Liver (tissue), 9 donors: ENCODE data around the gene C1orf21. TPM values are rescaled to one million over a fixed set of nuclear protein-coding genes. Genes with fewer than 3 reads are reported as not detected.

Experiments used
- DNase-seq: peaks from one replicate; pipeline ENCODE4 v3.0.0-alpha.2; 2017; ENCODE audit warnings: low spot score
- H3K27ac ChIP-seq, 2 donors: one replicate each; pipeline ENCODE4 v1.7.0; 2013; ENCODE audit warnings: inconsistent platforms in 2 of 2, low read length in 2 of 2, control low read depth in 1 of 2, low read depth in 1 of 2, mild to moderate bottlenecking in 1 of 2
- H3K27me3 ChIP-seq, 4 donors: one replicate each; pipeline versions ENCODE4 v1.6.1 to v1.7.0; 2013; ENCODE audit warnings: low read length in 3 of 4, inconsistent platforms in 1 of 4, mild to moderate bottlenecking in 1 of 4, moderate library complexity in 1 of 4; ENCODE audit not compliant: control insufficient read depth in 4 of 4, insufficient read depth in 4 of 4
- H3K36me3 ChIP-seq, 4 donors: one replicate each; pipeline versions ENCODE4 v1.6.1 to v1.7.0; 2013; ENCODE audit warnings: low read length in 3 of 4, mild to moderate bottlenecking in 3 of 4, low read depth in 1 of 4, moderate library complexity in 1 of 4; ENCODE audit not compliant: control insufficient read depth in 4 of 4, insufficient read depth in 3 of 4
- H3K4me1 ChIP-seq, 4 donors: one replicate each; pipeline versions ENCODE4 v1.6.1 to v1.7.0; 2013; ENCODE audit warnings: low read length in 3 of 4, mild to moderate bottlenecking in 3 of 4, moderate library complexity in 1 of 4; ENCODE audit not compliant: control insufficient read depth in 4 of 4, insufficient read depth in 4 of 4
- H3K4me3 ChIP-seq, 3 donors: one replicate each; pipeline versions ENCODE4 v1.6.1 to v1.7.0; 2013; ENCODE audit warnings: low read length in 3 of 3, control low read depth in 1 of 3, low read depth in 1 of 3, mild to moderate bottlenecking in 1 of 3
- H3K9ac ChIP-seq, 2 donors: one replicate each; pipeline ENCODE4 v1.7.0; 2013; ENCODE audit warnings: low read length in 2 of 2, mild to moderate bottlenecking in 2 of 2, moderate library complexity in 2 of 2, control low read depth in 1 of 2, low read depth in 1 of 2
- H3K9me3 ChIP-seq, 4 donors: one replicate each; pipeline versions ENCODE4 v1.6.1 to v1.7.0; 2013; ENCODE audit warnings: low read length in 3 of 4; ENCODE audit not compliant: control insufficient read depth in 4 of 4
- EGR1 ChIP-seq, 2 donors: IDR thresholded peaks; 2 replicates each; pipeline ENCODE4 v1.6.1; 2016 to 2018; ENCODE audit warnings: antibody characterized with exemption in 2 of 2, low read depth in 2 of 2
- FOXA1 ChIP-seq: IDR thresholded peaks from 2 replicates; pipeline ENCODE4 v1.6.1; 2016; ENCODE audit warnings: antibody characterized with exemption
- FOXA2 ChIP-seq: IDR thresholded peaks from 2 replicates; pipeline ENCODE4 v1.6.1; 2016; ENCODE audit warnings: antibody characterized with exemption
- GABPA ChIP-seq, 2 donors: IDR thresholded peaks in 1 of 2; conservative IDR thresholded peaks in 1 of 2; 2 replicates each; pipeline ENCODE4 v1.6.1; 2016; ENCODE audit warnings: antibody characterized with exemption in 2 of 2, mild to moderate bottlenecking in 1 of 2, moderate library complexity in 1 of 2
- HNF4A ChIP-seq, 2 donors: conservative IDR thresholded peaks; 2 replicates each; pipeline ENCODE4 v1.6.1; 2016; ENCODE audit warnings: antibody characterized with exemption in 2 of 2, mild to moderate bottlenecking in 2 of 2
- HNF4G ChIP-seq: IDR thresholded peaks from 2 replicates; pipeline ENCODE4 v1.6.1; 2016; ENCODE audit warnings: antibody characterized with exemption
- JUND ChIP-seq, 2 donors: IDR thresholded peaks; 2 replicates each; pipeline ENCODE4 v1.6.1; 2016; ENCODE audit warnings: antibody characterized with exemption in 2 of 2
- NR2F2 ChIP-seq: IDR thresholded peaks from 2 replicates; pipeline ENCODE4 v1.6.1; 2016; ENCODE audit warnings: antibody characterized with exemption
- RAD21 ChIP-seq, 2 donors: IDR thresholded peaks; 2 replicates each; pipeline ENCODE4 v1.6.1; 2016; ENCODE audit warnings: antibody characterized with exemption in 2 of 2, mild to moderate bottlenecking in 2 of 2
- RXRA ChIP-seq, 2 donors: IDR thresholded peaks; 2 replicates each; pipeline ENCODE4 v1.6.1; 2017 to 2018; ENCODE audit warnings: antibody characterized with exemption in 2 of 2, mild to moderate bottlenecking in 1 of 2
- SP1 ChIP-seq: IDR thresholded peaks from 2 replicates; pipeline ENCODE4 v1.6.1; 2018; ENCODE audit warnings: antibody characterized with exemption, mild to moderate bottlenecking
- TAF1 ChIP-seq: conservative IDR thresholded peaks from 2 replicates; pipeline ENCODE4 v1.6.1; 2016; ENCODE audit warnings: antibody characterized with exemption, mild to moderate bottlenecking
- YY1 ChIP-seq: IDR thresholded peaks from 2 replicates; pipeline ENCODE4 v1.6.1; 2016; ENCODE audit warnings: antibody characterized with exemption, mild to moderate bottlenecking
- WGBS: extraction: QIAGEN DNeasy Blood & Tissue Kit; methylation state at CpG from one replicate; pipeline ENCODE4 v1.1.7; 2013; 5-methylcytosine and 5-hydroxymethylcytosine counted together
- polyA plus RNA-seq, 2 donors: library from polyadenylated mRNA; stranded (reverse) in 1 of 2; unstranded in 1 of 2; fragments of 200-250 nt in 1 of 2; fragments of >200 nt in 1 of 2; fragmentation: Nextera tagmentation in 1 of 2; extraction: Ambion mirVana in 1 of 2; gene quantifications; one replicate each; pipeline versions ENCODE4 v1.2.1 to v1.2.3, GENCODE V29; 2013 to 2015
- total RNA-seq, 2 donors: library from RNA; depleted of rRNA; stranded (reverse); fragments of >200 nt; gene quantifications; one replicate each; pipeline ENCODE4 v1.2.3, GENCODE V29; 2014
- TF ChIP-seq, protein P1 (sequence below): fragments of 150-350 bp; IDR thresholded peaks from 2 replicates; pipeline ENCODE4 v1.5.1; 2017; ENCODE audit warnings: improper control_type of control experiment, low read depth, low read length; ENCODE audit not compliant: missing input control
- TF ChIP-seq, protein P2 (sequence below): IDR thresholded peaks from 2 replicates; pipeline ENCODE4 v1.6.1; 2016; ENCODE audit warnings: antibody characterized with exemption
- TF ChIP-seq, protein P3 (sequence below): IDR thresholded peaks from 2 replicates; pipeline ENCODE4 v1.6.1; 2016; ENCODE audit warnings: antibody characterized with exemption, mild to moderate bottlenecking
- TF ChIP-seq, protein P4 (sequence below): IDR thresholded peaks from 2 replicates; pipeline ENCODE4 v1.6.1; 2016; ENCODE audit warnings: antibody characterized with exemption
- TF ChIP-seq, protein P5 (sequence below): IDR thresholded peaks from 2 replicates; pipeline ENCODE4 v1.6.1; 2016; ENCODE audit warnings: antibody characterized with exemption
- donor health status: healthy.
- donor health status: healthy.
- donor health status: healthy.
- donor health status: healthy.
- donor health status: healthy.

C1orf21 gene
- total and polyA plus RNA-seq, 4 donors, result 2.3 to 21.3 (median 13.4) TPM

DNA sequence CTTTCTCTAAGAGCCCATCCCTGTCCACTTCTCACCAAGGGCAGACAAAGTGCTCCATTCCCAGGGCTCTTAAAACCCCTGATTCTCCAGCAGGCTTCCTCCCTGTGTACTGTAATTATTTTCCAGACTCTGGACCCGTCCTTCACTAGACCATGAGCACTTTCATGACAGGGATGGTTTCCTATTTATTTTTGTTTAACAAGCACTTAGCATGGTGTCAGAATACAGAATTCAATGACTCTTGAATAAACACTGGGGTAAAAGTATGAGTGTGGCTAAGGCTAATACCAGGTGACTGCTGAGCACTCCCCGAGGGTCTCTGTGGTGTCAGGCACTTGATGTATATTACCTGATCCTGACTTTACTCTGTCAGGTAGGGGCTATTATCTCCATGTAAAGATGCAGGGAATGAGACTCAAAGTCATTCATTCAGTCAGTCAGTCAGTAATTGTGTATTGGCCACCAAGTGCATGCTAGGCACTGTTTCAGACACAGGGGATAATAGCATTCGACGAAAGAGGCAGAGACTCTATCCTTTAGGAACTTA is 47.2 kb downstream of the C1orf21 start:
- no peak for DNase-seq
- Histone ChIP-seq H3K9me3 (no peaks in the 10 kb centered on the region), H3K4me1 (no peaks in the 10 kb centered on the region), H3K27me3 (no peaks in the 10 kb centered on the region), H3K36me3 (no peaks in the 10 kb centered on the region), H3K27ac (no peak overlapping the region), H3K9ac (no peak overlapping the region), H3K4me3 (no peak overlapping the region)
- TF ChIP-seq, protein P1, sequence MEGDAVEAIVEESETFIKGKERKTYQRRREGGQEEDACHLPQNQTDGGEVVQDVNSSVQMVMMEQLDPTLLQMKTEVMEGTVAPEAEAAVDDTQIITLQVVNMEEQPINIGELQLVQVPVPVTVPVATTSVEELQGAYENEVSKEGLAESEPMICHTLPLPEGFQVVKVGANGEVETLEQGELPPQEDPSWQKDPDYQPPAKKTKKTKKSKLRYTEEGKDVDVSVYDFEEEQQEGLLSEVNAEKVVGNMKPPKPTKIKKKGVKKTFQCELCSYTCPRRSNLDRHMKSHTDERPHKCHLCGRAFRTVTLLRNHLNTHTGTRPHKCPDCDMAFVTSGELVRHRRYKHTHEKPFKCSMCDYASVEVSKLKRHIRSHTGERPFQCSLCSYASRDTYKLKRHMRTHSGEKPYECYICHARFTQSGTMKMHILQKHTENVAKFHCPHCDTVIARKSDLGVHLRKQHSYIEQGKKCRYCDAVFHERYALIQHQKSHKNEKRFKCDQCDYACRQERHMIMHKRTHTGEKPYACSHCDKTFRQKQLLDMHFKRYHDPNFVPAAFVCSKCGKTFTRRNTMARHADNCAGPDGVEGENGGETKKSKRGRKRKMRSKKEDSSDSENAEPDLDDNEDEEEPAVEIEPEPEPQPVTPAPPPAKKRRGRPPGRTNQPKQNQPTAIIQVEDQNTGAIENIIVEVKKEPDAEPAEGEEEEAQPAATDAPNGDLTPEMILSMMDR, result no peak
- TF ChIP-seq TAF1 (no peak), GABPA (IDR thresholded peaks at IDR 0.05 in 1 of 2, conservative IDR thresholded peaks at IDR 0.05 in 1 of 2) (no peak), JUND (IDR thresholded peaks at IDR 0.05) (no peak)
- WGBS, result 92% methylated on average over 4 of the region's 4 CpGs

DNA sequence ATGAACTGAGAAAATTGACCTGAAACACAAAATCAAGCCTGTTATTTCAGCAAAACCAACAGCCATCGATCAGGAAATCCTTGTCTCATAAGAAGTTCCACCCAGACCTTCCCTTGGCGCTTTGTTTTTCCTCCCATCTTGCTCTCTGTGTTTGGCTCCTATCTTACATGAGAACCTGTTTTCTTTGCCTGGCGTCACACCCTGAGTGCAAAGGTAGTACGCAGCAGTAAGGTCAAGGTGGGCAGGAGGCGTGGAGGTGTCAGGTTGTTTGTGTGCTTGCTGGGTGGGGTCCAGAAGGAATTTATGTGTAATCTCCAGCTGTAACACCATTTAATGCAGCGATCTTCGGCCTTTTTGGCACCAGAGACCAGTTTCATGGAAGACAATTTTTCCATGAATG is 50.5 kb downstream of the C1orf21 start:
- TF ChIP-seq, protein P2, sequence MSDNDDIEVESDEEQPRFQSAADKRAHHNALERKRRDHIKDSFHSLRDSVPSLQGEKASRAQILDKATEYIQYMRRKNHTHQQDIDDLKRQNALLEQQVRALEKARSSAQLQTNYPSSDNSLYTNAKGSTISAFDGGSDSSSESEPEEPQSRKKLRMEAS, result no peak
- TF ChIP-seq JUND (IDR thresholded peaks at IDR 0.05) (no peak), TAF1 (no peak), GABPA (IDR thresholded peaks at IDR 0.05 in 1 of 2, conservative IDR thresholded peaks at IDR 0.05 in 1 of 2) (no peak), RXRA (IDR thresholded peaks at IDR 0.05) (no peak), HNF4A (conservative IDR thresholded peaks at IDR 0.05) (no peak), FOXA2 (no peak), EGR1 (IDR thresholded peaks at IDR 0.05; ENCODE audit: low read depth in 2 of 2) (no peak), FOXA1 (no peak), NR2F2 (no peak), RAD21 (IDR thresholded peaks at IDR 0.05) (no peak), HNF4G (no peak), YY1 (no peak), SP1 (no peak)
- TF ChIP-seq, protein P3, sequence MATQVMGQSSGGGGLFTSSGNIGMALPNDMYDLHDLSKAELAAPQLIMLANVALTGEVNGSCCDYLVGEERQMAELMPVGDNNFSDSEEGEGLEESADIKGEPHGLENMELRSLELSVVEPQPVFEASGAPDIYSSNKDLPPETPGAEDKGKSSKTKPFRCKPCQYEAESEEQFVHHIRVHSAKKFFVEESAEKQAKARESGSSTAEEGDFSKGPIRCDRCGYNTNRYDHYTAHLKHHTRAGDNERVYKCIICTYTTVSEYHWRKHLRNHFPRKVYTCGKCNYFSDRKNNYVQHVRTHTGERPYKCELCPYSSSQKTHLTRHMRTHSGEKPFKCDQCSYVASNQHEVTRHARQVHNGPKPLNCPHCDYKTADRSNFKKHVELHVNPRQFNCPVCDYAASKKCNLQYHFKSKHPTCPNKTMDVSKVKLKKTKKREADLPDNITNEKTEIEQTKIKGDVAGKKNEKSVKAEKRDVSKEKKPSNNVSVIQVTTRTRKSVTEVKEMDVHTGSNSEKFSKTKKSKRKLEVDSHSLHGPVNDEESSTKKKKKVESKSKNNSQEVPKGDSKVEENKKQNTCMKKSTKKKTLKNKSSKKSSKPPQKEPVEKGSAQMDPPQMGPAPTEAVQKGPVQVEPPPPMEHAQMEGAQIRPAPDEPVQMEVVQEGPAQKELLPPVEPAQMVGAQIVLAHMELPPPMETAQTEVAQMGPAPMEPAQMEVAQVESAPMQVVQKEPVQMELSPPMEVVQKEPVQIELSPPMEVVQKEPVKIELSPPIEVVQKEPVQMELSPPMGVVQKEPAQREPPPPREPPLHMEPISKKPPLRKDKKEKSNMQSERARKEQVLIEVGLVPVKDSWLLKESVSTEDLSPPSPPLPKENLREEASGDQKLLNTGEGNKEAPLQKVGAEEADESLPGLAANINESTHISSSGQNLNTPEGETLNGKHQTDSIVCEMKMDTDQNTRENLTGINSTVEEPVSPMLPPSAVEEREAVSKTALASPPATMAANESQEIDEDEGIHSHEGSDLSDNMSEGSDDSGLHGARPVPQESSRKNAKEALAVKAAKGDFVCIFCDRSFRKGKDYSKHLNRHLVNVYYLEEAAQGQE, result no peak
- TF ChIP-seq, protein P4, sequence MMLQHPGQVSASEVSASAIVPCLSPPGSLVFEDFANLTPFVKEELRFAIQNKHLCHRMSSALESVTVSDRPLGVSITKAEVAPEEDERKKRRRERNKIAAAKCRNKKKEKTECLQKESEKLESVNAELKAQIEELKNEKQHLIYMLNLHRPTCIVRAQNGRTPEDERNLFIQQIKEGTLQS, result no peak
- TF ChIP-seq, protein P1, result no peak
- TF ChIP-seq, protein P5, sequence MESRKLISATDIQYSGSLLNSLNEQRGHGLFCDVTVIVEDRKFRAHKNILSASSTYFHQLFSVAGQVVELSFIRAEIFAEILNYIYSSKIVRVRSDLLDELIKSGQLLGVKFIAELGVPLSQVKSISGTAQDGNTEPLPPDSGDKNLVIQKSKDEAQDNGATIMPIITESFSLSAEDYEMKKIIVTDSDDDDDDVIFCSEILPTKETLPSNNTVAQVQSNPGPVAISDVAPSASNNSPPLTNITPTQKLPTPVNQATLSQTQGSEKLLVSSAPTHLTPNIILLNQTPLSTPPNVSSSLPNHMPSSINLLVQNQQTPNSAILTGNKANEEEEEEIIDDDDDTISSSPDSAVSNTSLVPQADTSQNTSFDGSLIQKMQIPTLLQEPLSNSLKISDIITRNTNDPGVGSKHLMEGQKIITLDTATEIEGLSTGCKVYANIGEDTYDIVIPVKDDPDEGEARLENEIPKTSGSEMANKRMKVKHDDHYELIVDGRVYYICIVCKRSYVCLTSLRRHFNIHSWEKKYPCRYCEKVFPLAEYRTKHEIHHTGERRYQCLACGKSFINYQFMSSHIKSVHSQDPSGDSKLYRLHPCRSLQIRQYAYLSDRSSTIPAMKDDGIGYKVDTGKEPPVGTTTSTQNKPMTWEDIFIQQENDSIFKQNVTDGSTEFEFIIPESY, result no peak
- H3K9ac ChIP-seq, result no peak overlapping the region
- no peaks in the 10 kb centered on the region for H3K36me3 ChIP-seq
- no peaks in the 10 kb centered on the region for H3K4me1 ChIP-seq
- no peak overlapping the region for H3K4me3 ChIP-seq
- no peak for DNase-seq
- H3K9me3 ChIP-seq, result no peaks in the 10 kb centered on the region
- H3K27me3 ChIP-seq, result no peaks in the 10 kb centered on the region
- H3K27ac ChIP-seq, result no peak overlapping the region
- 89% methylated on average over 7 of the region's 7 CpGs for WGBS
